HepG2 (cell line): Measurements from ENCODE around the gene ABCC12. TPM values are rescaled to one million over a fixed set of nuclear protein-coding genes. Genes with fewer than 3 reads are reported as not detected.

Source experiments
- AFF4 ChIP-seq: sonication (generic); formaldehyde crosslinking; IDR thresholded peaks from 2 replicates; pipeline ENCODE4 v1.4.0; 2020; ENCODE audit warnings: missing genetic modification reagents
- AKNA ChIP-seq: sonication (generic); formaldehyde crosslinking; IDR thresholded peaks from 2 replicates; pipeline ENCODE4 v1.4.0; 2020; ENCODE audit warnings: missing genetic modification reagents, borderline replicate concordance
- CSRNP2 ChIP-seq: sonication (generic); formaldehyde crosslinking; conservative IDR thresholded peaks from 2 replicates; pipeline ENCODE4 v1.8.0; 2022; ENCODE audit warnings: low read depth, missing genetic modification reagents
- EZH2 ChIP-seq: conservative IDR thresholded peaks from 2 replicates; pipeline ENCODE4 v1.6.1; 2012; ENCODE audit warnings: mild to moderate bottlenecking, low read depth, low read length, moderate library complexity
- FOXA3 ChIP-seq: IDR thresholded peaks from 2 replicates; pipeline ENCODE4 v1.6.1; 2016; ENCODE audit warnings: missing genetic modification reagents, missing compliant biosample characterization
- GPN1 ChIP-seq: sonication (generic); formaldehyde crosslinking; IDR thresholded peaks from 2 replicates; pipeline ENCODE4 v1.5.1; 2020; ENCODE audit warnings: missing genetic modification reagents, borderline replicate concordance
- SOX13 ChIP-seq, 3 experiments: fragments of 450-650 bp in 1 of 3; sonication (generic) in 1 of 3; formaldehyde crosslinking in 1 of 3; IDR thresholded peaks in 2 of 3; conservative IDR thresholded peaks in 1 of 3; 2 replicates each; pipeline versions ENCODE4 v1.5.0 to v1.6.1; 2016 to 2020; ENCODE audit warnings: antibody characterized with exemption in 1 of 3, mild to moderate bottlenecking in 1 of 3, missing compliant biosample characterization in 1 of 3, missing genetic modification reagents in 1 of 3, moderate library complexity in 1 of 3
- ZNF296 ChIP-seq: sonication (generic); formaldehyde crosslinking; conservative IDR thresholded peaks from 2 replicates; pipeline ENCODE4 v1.5.0; 2020; ENCODE audit warnings: mild to moderate bottlenecking, missing genetic modification reagents
- ZNF567 ChIP-seq: sonication (generic); formaldehyde crosslinking; IDR thresholded peaks from 2 replicates; pipeline ENCODE4 v1.8.1; 2023; ENCODE audit warnings: mild to moderate bottlenecking, missing genetic modification reagents, borderline replicate concordance
- ZNF775 ChIP-seq: sonication (generic); formaldehyde crosslinking; IDR thresholded peaks from 2 replicates; pipeline ENCODE4 v1.4.0; 2020; ENCODE audit warnings: missing genetic modification reagents, mild to moderate bottlenecking, moderate library complexity, borderline replicate concordance
- polyA plus RNA-seq, 8 experiments: library from polyadenylated mRNA; depleted of rRNA in 3 of 8; stranded (reverse) in 7 of 8; unstranded in 1 of 8; fragments of >200 nt; fragmentation: Illumina TruSeq in 4 of 8; extraction: Trizol in 4 of 8; gene quantifications; 2 replicates each; pipeline versions ENCODE4 v1.2.1 to v1.2.3, GENCODE V29; 2011 to 2016; ENCODE audit warnings: low read depth in 4 of 8, missing spikeins in 1 of 8, mixed read lengths in 1 of 8; ENCODE audit not compliant: insufficient read depth in 1 of 8
- total RNA-seq, 5 experiments: library from RNA; depleted of rRNA; stranded (reverse); fragments of >200 nt; fragmentation: Illumina TruSeq; extraction: Trizol; gene quantifications; 2 replicates each; pipeline ENCODE4 v1.2.3, GENCODE V29; 2016; ENCODE audit warnings: low read depth in 1 of 5
- TF ChIP-seq, protein P1 (sequence below): sonication (generic); formaldehyde crosslinking; IDR thresholded peaks from 2 replicates; pipeline ENCODE4 v1.4.0; 2020; ENCODE audit warnings: low read depth, missing genetic modification reagents

ABCC12 gene
- total and polyA plus RNA-seq, 2 of the 13 experiments (the other 11 are each of a cell fraction or from before 2014, with no cell fraction given): not detected

GRCh38 chr16:48203974-48204824, 48.4 kb upstream of the ABCC12 start (continued):
- TF ChIP-seq, protein P1, sequence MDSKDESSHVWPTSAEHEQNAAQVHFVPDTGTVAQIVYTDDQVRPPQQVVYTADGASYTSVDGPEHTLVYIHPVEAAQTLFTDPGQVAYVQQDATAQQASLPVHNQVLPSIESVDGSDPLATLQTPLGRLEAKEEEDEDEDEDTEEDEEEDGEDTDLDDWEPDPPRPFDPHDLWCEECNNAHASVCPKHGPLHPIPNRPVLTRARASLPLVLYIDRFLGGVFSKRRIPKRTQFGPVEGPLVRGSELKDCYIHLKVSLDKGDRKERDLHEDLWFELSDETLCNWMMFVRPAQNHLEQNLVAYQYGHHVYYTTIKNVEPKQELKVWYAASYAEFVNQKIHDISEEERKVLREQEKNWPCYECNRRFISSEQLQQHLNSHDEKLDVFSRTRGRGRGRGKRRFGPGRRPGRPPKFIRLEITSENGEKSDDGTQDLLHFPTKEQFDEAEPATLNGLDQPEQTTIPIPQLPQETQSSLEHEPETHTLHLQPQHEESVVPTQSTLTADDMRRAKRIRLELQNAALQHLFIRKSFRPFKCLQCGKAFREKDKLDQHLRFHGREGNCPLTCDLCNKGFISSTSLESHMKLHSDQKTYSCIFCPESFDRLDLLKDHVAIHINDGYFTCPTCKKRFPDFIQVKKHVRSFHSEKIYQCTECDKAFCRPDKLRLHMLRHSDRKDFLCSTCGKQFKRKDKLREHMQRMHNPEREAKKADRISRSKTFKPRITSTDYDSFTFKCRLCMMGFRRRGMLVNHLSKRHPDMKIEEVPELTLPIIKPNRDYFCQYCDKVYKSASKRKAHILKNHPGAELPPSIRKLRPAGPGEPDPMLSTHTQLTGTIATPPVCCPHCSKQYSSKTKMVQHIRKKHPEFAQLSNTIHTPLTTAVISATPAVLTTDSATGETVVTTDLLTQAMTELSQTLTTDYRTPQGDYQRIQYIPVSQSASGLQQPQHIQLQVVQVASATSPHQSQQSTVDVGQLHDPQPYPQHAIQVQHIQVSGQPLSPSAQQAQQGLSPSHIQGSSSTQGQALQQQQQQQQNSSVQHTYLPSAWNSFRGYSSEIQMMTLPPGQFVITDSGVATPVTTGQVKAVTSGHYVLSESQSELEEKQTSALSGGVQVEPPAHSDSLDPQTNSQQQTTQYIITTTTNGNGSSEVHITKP (CRISPR knock-in tag): peak; percentile 89
- TF ChIP-seq ZNF296 (CRISPR knock-in tag) (peak; percentile 98), EZH2 (no peak), CSRNP2 (CRISPR knock-in tag) (no peak), SOX13 (IDR thresholded peaks at IDR 0.05) (peak; percentile 89), SOX13 (CRISPR knock-in tag; conservative IDR thresholded peaks at IDR 0.05 in 1 of 2, IDR thresholded peaks at IDR 0.05 in 1 of 2) (peak in 1 of 2 experiments; percentile 95; a peak in 2 of 4 replicates), FOXA3 (CRISPR knock-in tag) (peak; percentile 98), GPN1 (no peak), ZNF567 (CRISPR knock-in tag) (no peak), ZNF775 (no peak), AKNA (CRISPR knock-in tag) (no peak), AFF4 (CRISPR knock-in tag) (0 out of 2 replicates have a peak, but pooled peaks have one; percentile 65)
